Thyroid gland (tissue), 4 donors: ENCODE results near the gene SOX10.

Experiments
- CTCF ChIP-seq, 6 experiments: fragments of 200-600 bp in 3 of 6; fragments of 450-650 bp in 3 of 6; sonication (generic) in 3 of 6; IDR thresholded peaks; one replicate each; pipeline ENCODE4 v1.5.1; 2016 to 2019; ENCODE audit warnings: antibody characterized with exemption in 6 of 6, mild to moderate bottlenecking in 2 of 6, inconsistent platforms in 1 of 6, moderate library complexity in 1 of 6
- POLR2A ChIP-seq, 2 donors: fragments of 450-650 bp; IDR thresholded peaks; one replicate each; pipeline ENCODE4 v1.6.1; 2017; ENCODE audit warnings: antibody characterized with exemption in 2 of 2, mild to moderate bottlenecking in 2 of 2, moderate library complexity in 1 of 2

GRCh38 chr22:37986371-37986770, 2.0 kb upstream of the SOX10 start:
- TF ChIP-seq CTCF (IDR thresholded peaks at IDR 0.05) (no peak), POLR2A (IDR thresholded peaks at IDR 0.05) (no peak)
